HepG2 (cell line): ENCODE results near the gene MTM1. TPM values are rescaled to one million over a fixed set of nuclear protein-coding genes. Genes with fewer than 3 reads are reported as not detected.

Experiments
- ZBTB40 ChIP-seq, 2 experiments: fragments of 450-650 bp in 1 of 2; sonication (generic) in 1 of 2; formaldehyde crosslinking in 1 of 2; IDR thresholded peaks; 2 replicates each; pipeline versions ENCODE4 v1.6.1 to v1.8.0; 2016 to 2022; ENCODE audit warnings: antibody characterized with exemption in 1 of 2, mild to moderate bottlenecking in 1 of 2, missing genetic modification reagents in 1 of 2
- polyA plus RNA-seq, 8 experiments: library from polyadenylated mRNA; depleted of rRNA in 3 of 8; stranded (reverse) in 7 of 8; unstranded in 1 of 8; fragments of >200 nt; fragmentation: Illumina TruSeq in 4 of 8; extraction: Trizol in 4 of 8; gene quantifications; 2 replicates each; pipeline versions ENCODE4 v1.2.1 to v1.2.3, GENCODE V29; 2011 to 2016; ENCODE audit warnings: low read depth in 4 of 8, missing spikeins in 1 of 8, mixed read lengths in 1 of 8; ENCODE audit not compliant: insufficient read depth in 1 of 8
- total RNA-seq, 5 experiments: library from RNA; depleted of rRNA; stranded (reverse); fragments of >200 nt; fragmentation: Illumina TruSeq; extraction: Trizol; gene quantifications; 2 replicates each; pipeline ENCODE4 v1.2.3, GENCODE V29; 2016; ENCODE audit warnings: low read depth in 1 of 5

MTM1 gene
- total and polyA plus RNA-seq, 2 of the 13 experiments (the other 11 are each of a cell fraction or from before 2014, with no cell fraction given) = 12.0 to 15.2 TPM

GRCh38 chrX:150648296-150648940 is 80.0 kb downstream of the MTM1 start (continued):
- TF ChIP-seq ZBTB40 (IDR thresholded peaks at IDR 0.05) = no peak
- no peak for TF ChIP-seq ZBTB40 (CRISPR knock-in tag; IDR thresholded peaks at IDR 0.05)
